Peyer's patch (tissue), 4 donors: Measurements from ENCODE around the gene MUTYH.

Experiments
- POLR2A ChIP-seq, 2 donors: fragments of 450-650 bp; IDR thresholded peaks; one replicate each; pipeline ENCODE4 v1.5.1; 2017; ENCODE audit warnings: antibody characterized with exemption in 2 of 2, mild to moderate bottlenecking in 2 of 2, moderate library complexity in 2 of 2
- TF ChIP-seq, protein P1 (sequence below), 6 experiments: fragments of 450-650 bp in 4 of 6; fragments of 200-600 bp in 2 of 6; sonication (generic) in 1 of 6; IDR thresholded peaks; one replicate each; pipeline ENCODE4 v1.5.1; 2017 to 2019; ENCODE audit warnings: antibody characterized with exemption in 6 of 6, mild to moderate bottlenecking in 3 of 6, moderate library complexity in 1 of 6

DNA sequence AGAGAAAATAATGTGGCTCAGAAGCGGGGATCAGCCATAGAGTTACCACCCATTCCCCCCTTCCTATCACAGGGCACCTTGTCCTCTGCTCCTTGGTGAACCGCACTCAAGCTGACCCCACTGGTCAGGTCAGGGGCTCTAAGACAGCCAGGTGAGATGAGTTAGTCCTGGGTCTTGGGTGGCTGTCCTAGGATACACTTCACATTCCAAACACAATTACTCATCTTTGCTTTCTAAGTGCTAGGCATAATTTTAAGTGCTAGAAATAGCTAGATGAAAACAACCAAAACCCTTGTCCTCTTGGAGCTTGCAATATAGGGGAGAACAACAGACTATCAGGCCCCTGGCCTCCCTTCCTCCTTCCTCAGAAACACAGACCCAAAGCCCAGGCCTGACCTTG is 7.8 kb upstream of the MUTYH start:
- TF ChIP-seq, protein P1, sequence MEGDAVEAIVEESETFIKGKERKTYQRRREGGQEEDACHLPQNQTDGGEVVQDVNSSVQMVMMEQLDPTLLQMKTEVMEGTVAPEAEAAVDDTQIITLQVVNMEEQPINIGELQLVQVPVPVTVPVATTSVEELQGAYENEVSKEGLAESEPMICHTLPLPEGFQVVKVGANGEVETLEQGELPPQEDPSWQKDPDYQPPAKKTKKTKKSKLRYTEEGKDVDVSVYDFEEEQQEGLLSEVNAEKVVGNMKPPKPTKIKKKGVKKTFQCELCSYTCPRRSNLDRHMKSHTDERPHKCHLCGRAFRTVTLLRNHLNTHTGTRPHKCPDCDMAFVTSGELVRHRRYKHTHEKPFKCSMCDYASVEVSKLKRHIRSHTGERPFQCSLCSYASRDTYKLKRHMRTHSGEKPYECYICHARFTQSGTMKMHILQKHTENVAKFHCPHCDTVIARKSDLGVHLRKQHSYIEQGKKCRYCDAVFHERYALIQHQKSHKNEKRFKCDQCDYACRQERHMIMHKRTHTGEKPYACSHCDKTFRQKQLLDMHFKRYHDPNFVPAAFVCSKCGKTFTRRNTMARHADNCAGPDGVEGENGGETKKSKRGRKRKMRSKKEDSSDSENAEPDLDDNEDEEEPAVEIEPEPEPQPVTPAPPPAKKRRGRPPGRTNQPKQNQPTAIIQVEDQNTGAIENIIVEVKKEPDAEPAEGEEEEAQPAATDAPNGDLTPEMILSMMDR (IDR thresholded peaks at IDR 0.05), result no peak
- no peak for TF ChIP-seq POLR2A (IDR thresholded peaks at IDR 0.05)
